Measurements from ENCODE around the gene PTGER2. TPM values are rescaled to one million over a fixed set of nuclear protein-coding genes. Genes with fewer than 3 reads are reported as not detected.
A peak's percentile ranks its signal among the peaks of the same experiment; 100 is the strongest.

The PTGER2 gene
- polyA plus RNA-seq, 3 donors, result 51.5 to 90.4 (median 72.8) TPM

- peak overlapping the region in 1 of 7 donors; percentile 32 for H3K27ac Mint-ChIP-seq
- H3K27me3 ChIP-seq (ENCODE audit: control insufficient read depth in 2 of 2, insufficient read depth in 2 of 2, low read length in 2 of 2), result peaks cover 86 to 97% of the 10 kb centered on the region in 2 donors
- H3K4me3 Mint-ChIP-seq, result peak overlapping the region in 1 of 2 donors; percentile 56
- H4K20me1 ChIP-seq (ENCODE audit: insufficient read depth, low read length), result no peaks in the 10 kb centered on the region
- peak in 2 of 3 donors; percentile 20 to 75 for DNase-seq
- H3K36me3 Mint-ChIP-seq, result no peaks in the 10 kb centered on the region
- no peak overlapping the region for H3K4me3 ChIP-seq (replicated peaks in 1 of 3; ENCODE audit: low read depth in 2 of 3, low read length in 3 of 3)
- H3K79me2 ChIP-seq (ENCODE audit: insufficient read depth, low read length), result no peaks in the 10 kb centered on the region
- no peak overlapping the region for H3K4me2 ChIP-seq (replicated peaks; ENCODE audit: extremely low read depth, low read length, poor library complexity, severe bottlenecking)
- peaks cover 2% of the 10 kb centered on the region for H3K4me1 Mint-ChIP-seq
- 57% methylated on average over 1 of the region's 2 CpGs for WGBS (ENCODE audit: insufficient coverage)
- no peak overlapping the region for H3K27ac ChIP-seq (ENCODE audit: low read depth in 1 of 2, low read length in 2 of 2)
- no peak overlapping the region for H3K9ac ChIP-seq (ENCODE audit: insufficient read depth, low read length, poor library complexity, severe bottlenecking)
- no peaks in the 10 kb centered on the region for H3K36me3 ChIP-seq (replicated peaks in 1 of 2; ENCODE audit: control insufficient read depth in 1 of 2, insufficient read depth in 2 of 2, low read length in 2 of 2)
- H3K27me3 Mint-ChIP-seq (ENCODE audit: low read depth in 3 of 3), result peaks cover 84 to 87% (median 87%) of the 10 kb centered on the region in 3 donors
- H3K4me1 ChIP-seq (ENCODE audit: control insufficient read depth in 1 of 2, insufficient read depth in 2 of 2, low read length in 2 of 2), result peaks cover 1% of the 10 kb centered on the region in 2 donors
- TF ChIP-seq, protein P1, sequence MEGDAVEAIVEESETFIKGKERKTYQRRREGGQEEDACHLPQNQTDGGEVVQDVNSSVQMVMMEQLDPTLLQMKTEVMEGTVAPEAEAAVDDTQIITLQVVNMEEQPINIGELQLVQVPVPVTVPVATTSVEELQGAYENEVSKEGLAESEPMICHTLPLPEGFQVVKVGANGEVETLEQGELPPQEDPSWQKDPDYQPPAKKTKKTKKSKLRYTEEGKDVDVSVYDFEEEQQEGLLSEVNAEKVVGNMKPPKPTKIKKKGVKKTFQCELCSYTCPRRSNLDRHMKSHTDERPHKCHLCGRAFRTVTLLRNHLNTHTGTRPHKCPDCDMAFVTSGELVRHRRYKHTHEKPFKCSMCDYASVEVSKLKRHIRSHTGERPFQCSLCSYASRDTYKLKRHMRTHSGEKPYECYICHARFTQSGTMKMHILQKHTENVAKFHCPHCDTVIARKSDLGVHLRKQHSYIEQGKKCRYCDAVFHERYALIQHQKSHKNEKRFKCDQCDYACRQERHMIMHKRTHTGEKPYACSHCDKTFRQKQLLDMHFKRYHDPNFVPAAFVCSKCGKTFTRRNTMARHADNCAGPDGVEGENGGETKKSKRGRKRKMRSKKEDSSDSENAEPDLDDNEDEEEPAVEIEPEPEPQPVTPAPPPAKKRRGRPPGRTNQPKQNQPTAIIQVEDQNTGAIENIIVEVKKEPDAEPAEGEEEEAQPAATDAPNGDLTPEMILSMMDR (IDR thresholded peaks at IDR 0.05), result no peak
- no peak overlapping the region for H2AFZ ChIP-seq (ENCODE audit: insufficient read depth, low read depth, low read length, poor library complexity, severe bottlenecking)
- H3K9me3 ChIP-seq (replicated peaks in 1 of 2; ENCODE audit: control insufficient read depth in 1 of 2, insufficient read depth in 1 of 2, low read length in 2 of 2), result peaks cover 0 to 4% of the 10 kb centered on the region in 2 donors
- H3K9me3 Mint-ChIP-seq, result peaks cover 0 to 8% (median 2%) of the 10 kb centered on the region in 7 donors
- intact Hi-C loops (cut with micrococcal nuclease), result loop anchor here (5.0 to 10.0 kb wide), 2 partner anchors 37 to 45 kb away; partner anchors contain the start of gene PTGER2 (in 1 of the 2)
Measured at GRCh38 chr14:52349731-52350130, 35.6 kb downstream of the PTGER2 start.

DNA sequence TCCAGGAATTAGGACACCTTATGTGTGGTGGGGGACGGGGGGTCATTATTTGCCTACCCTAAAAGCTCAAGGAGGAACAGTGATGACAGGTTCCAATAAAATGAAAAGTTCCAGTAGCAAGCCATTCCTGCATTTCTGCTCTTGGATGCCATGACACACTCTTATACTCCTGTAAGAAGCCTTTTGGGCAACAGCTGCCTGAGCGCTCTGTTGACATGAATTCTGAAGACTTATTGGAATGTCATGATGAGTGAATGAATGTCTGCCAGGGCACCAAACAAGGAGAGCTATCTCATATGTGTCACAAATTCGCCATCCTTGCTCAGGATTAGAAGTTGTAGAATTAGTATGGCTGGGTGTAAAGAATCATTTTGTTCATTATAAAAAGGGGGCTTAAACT is 36.3 kb downstream of the PTGER2 start:
- no peak overlapping the region for H3K4me3 ChIP-seq (replicated peaks in 1 of 3; ENCODE audit: low read depth in 2 of 3, low read length in 3 of 3)
- no peaks in the 10 kb centered on the region for H3K9me3 ChIP-seq (replicated peaks in 1 of 2; ENCODE audit: control insufficient read depth in 1 of 2, insufficient read depth in 1 of 2, low read length in 2 of 2)
- H3K27me3 ChIP-seq (ENCODE audit: control insufficient read depth in 2 of 2, insufficient read depth in 2 of 2, low read length in 2 of 2), result peaks cover 88 to 98% of the 10 kb centered on the region in 2 donors
- no peak overlapping the region for H2AFZ ChIP-seq (ENCODE audit: insufficient read depth, low read depth, low read length, poor library complexity, severe bottlenecking)
- no peaks in the 10 kb centered on the region for H3K79me2 ChIP-seq (ENCODE audit: insufficient read depth, low read length)
- H3K9ac ChIP-seq (ENCODE audit: insufficient read depth, low read length, poor library complexity, severe bottlenecking), result no peak overlapping the region
- no peaks in the 10 kb centered on the region for H3K36me3 ChIP-seq (replicated peaks in 1 of 2; ENCODE audit: control insufficient read depth in 1 of 2, insufficient read depth in 2 of 2, low read length in 2 of 2)
- DNase-seq, result no peak
- H3K4me1 Mint-ChIP-seq, result peaks cover 9% of the 10 kb centered on the region
- peaks cover 8 to 9% of the 10 kb centered on the region in 2 donors for H3K4me1 ChIP-seq (ENCODE audit: control insufficient read depth in 1 of 2, insufficient read depth in 2 of 2, low read length in 2 of 2)
- no peaks in the 10 kb centered on the region for H3K36me3 Mint-ChIP-seq
- H4K20me1 ChIP-seq (ENCODE audit: insufficient read depth, low read length), result no peaks in the 10 kb centered on the region
- peak overlapping the region in 1 of 2 donors; percentile 69 for H3K4me3 Mint-ChIP-seq
- H3K4me2 ChIP-seq (replicated peaks; ENCODE audit: extremely low read depth, low read length, poor library complexity, severe bottlenecking), result no peak overlapping the region
- TF ChIP-seq, protein P1 (IDR thresholded peaks at IDR 0.05), result no peak
- H3K27me3 Mint-ChIP-seq (ENCODE audit: low read depth in 3 of 3), result peaks cover 80 to 89% (median 87%) of the 10 kb centered on the region in 3 donors
- WGBS (ENCODE audit: insufficient coverage), result no CpG with 5 or more reads among the region's 3 CpGs
- H3K27ac Mint-ChIP-seq, result no peak overlapping the region
- intact Hi-C loops (cut with micrococcal nuclease), result loop anchor here in 1 of 2 donors (10.0 kb wide), 1 partner anchor 46 kb away; no protein-coding TSS in a partner anchor
- no peak overlapping the region for H3K27ac ChIP-seq (ENCODE audit: low read depth in 1 of 2, low read length in 2 of 2)
- H3K9me3 Mint-ChIP-seq, result peaks cover 0 to 5% (median 2%) of the 10 kb centered on the region in 7 donors
